Mesenchymal stem cell (in vitro differentiated cells and primary cell): ENCODE results near the gene PYDC2.
"Not testable (repeated sequence)": the region's sequence is repeated elsewhere in the genome, so short reads cannot be mapped to it uniquely, and the experiment has no call there.

Source experiments
- DNase-seq: peaks from one replicate; pipeline ENCODE4 v3.0.0-alpha.2; 2013
- H2AFZ ChIP-seq: one replicate; pipeline ENCODE4 v1.6.1; 2013; ENCODE audit warnings: low read depth, mild to moderate bottlenecking, control low read depth, inconsistent platforms, low read length, moderate library complexity
- H2AK5ac ChIP-seq: 2 replicates; pipeline ENCODE4 v1.6.1; 2013; ENCODE audit warnings: low read length, moderate library complexity, mild to moderate bottlenecking, inconsistent platforms; ENCODE audit not compliant: severe bottlenecking
- H2BK120ac ChIP-seq: one replicate; pipeline ENCODE4 v1.6.1; 2013; ENCODE audit warnings: low read depth, mild to moderate bottlenecking, inconsistent platforms, low read length, moderate library complexity
- H2BK12ac ChIP-seq, 2 experiments: one replicate each; pipeline ENCODE4 v1.6.1; 2013; ENCODE audit warnings: inconsistent platforms in 2 of 2, low read length in 2 of 2, mild to moderate bottlenecking in 2 of 2, moderate library complexity in 2 of 2, control low read depth in 1 of 2
- H2BK15ac ChIP-seq: one replicate; pipeline ENCODE4 v1.6.1; 2013; ENCODE audit warnings: mild to moderate bottlenecking, low read depth, inconsistent platforms; ENCODE audit not compliant: poor library complexity, severe bottlenecking
- H2BK5ac ChIP-seq: 2 replicates; pipeline ENCODE4 v1.6.1; 2013; ENCODE audit warnings: low read depth, mild to moderate bottlenecking, low read length, control low read depth, inconsistent platforms; ENCODE audit not compliant: poor library complexity, severe bottlenecking
- H3K14ac ChIP-seq, 2 experiments: one replicate each; pipeline ENCODE4 v1.6.1; 2013; ENCODE audit warnings: inconsistent platforms in 2 of 2, low read length in 2 of 2, control low read depth in 1 of 2, mild to moderate bottlenecking in 1 of 2, moderate library complexity in 1 of 2
- H3K18ac ChIP-seq, 2 experiments: one replicate each; pipeline ENCODE4 v1.6.1; 2013; ENCODE audit warnings: inconsistent platforms in 2 of 2, low read length in 2 of 2, control low read depth in 1 of 2, low read depth in 1 of 2, mild to moderate bottlenecking in 1 of 2
- H3K23ac ChIP-seq, 2 experiments: one replicate each; pipeline ENCODE4 v1.6.1; 2013; ENCODE audit warnings: inconsistent platforms in 2 of 2, low read length in 2 of 2, mild to moderate bottlenecking in 2 of 2, moderate library complexity in 2 of 2, control low read depth in 1 of 2
- H3K27ac ChIP-seq: 2 replicates; pipeline ENCODE4 v1.5.1; 2013; ENCODE audit warnings: mild to moderate bottlenecking, moderate library complexity, low read length, control low read depth, inconsistent platforms; ENCODE audit not compliant: poor library complexity, severe bottlenecking
- H3K27me3 ChIP-seq, 2 experiments: 2 replicates each; pipeline versions ENCODE4 v1.6.1 to v1.7.0; 2013; ENCODE audit warnings: low read length in 2 of 2, mild to moderate bottlenecking in 2 of 2, moderate library complexity in 2 of 2, control low read depth in 1 of 2, inconsistent platforms in 1 of 2; ENCODE audit not compliant: control insufficient read depth in 1 of 2, insufficient read depth in 1 of 2
- H3K36me3 ChIP-seq, 2 experiments: 2 replicates each; pipeline versions ENCODE4 v1.6.1 to v1.7.0; 2013; ENCODE audit warnings: low read length in 2 of 2, control low read depth in 1 of 2, inconsistent platforms in 1 of 2, low read depth in 1 of 2, mild to moderate bottlenecking in 1 of 2; ENCODE audit not compliant: insufficient read depth in 2 of 2, control insufficient read depth in 1 of 2
- H3K4ac ChIP-seq, 2 experiments: one replicate each; pipeline ENCODE4 v1.6.1; 2013; ENCODE audit warnings: inconsistent platforms in 2 of 2, low read length in 2 of 2, mild to moderate bottlenecking in 2 of 2, moderate library complexity in 2 of 2, control low read depth in 1 of 2, low read depth in 1 of 2
- H3K4me1 ChIP-seq: 2 replicates; pipeline ENCODE4 v1.6.1; 2013; ENCODE audit warnings: low read depth, low read length, control low read depth; ENCODE audit not compliant: control insufficient read depth, insufficient read depth
- H3K4me2 ChIP-seq: 2 replicates; pipeline ENCODE4 v1.6.1; 2013; ENCODE audit warnings: low read length, mild to moderate bottlenecking, inconsistent platforms; ENCODE audit not compliant: poor library complexity, severe bottlenecking
- H3K4me3 ChIP-seq, 2 experiments: 2 replicates each; pipeline versions ENCODE4 v1.5.1 to v1.7.0; 2013; ENCODE audit warnings: low read length in 2 of 2, mild to moderate bottlenecking in 2 of 2, control low read depth in 1 of 2, low read depth in 1 of 2; ENCODE audit not compliant: insufficient read depth in 1 of 2
- H3K79me1 ChIP-seq: replicated peaks from 2 replicates; pipeline ENCODE4 v1.6.1; 2013; ENCODE audit warnings: mild to moderate bottlenecking, control low read depth, low read length, inconsistent platforms; ENCODE audit not compliant: poor library complexity, severe bottlenecking
- H3K9ac ChIP-seq: 2 replicates; pipeline ENCODE4 v1.7.0; 2013; ENCODE audit warnings: mild to moderate bottlenecking, low read length, moderate library complexity
- H3K9me3 ChIP-seq: 2 replicates; pipeline ENCODE4 v1.7.0; 2013; ENCODE audit warnings: mild to moderate bottlenecking, low read length; ENCODE audit not compliant: control insufficient read depth
- H4K8ac ChIP-seq: one replicate; pipeline ENCODE4 v1.6.1; 2013; ENCODE audit warnings: inconsistent platforms, mild to moderate bottlenecking, low read length, moderate library complexity
- H4K91ac ChIP-seq: one replicate; pipeline ENCODE4 v1.6.1; 2013; ENCODE audit warnings: mild to moderate bottlenecking, low read length, inconsistent platforms
- WGBS: methylation state at CpG from one replicate; pipeline ENCODE4 v1.1.7; 2013; ENCODE audit warnings: mixed read lengths; 5-methylcytosine and 5-hydroxymethylcytosine counted together

PYDC2 gene

GRCh38 chr3:191470545-191470944 is 9.6 kb downstream of the PYDC2 start:
- H3K4me1 ChIP-seq, result no peaks in the 10 kb centered on the region
- H3K18ac ChIP-seq, result no peak overlapping the region
- H2BK12ac ChIP-seq, result no peak overlapping the region
- no peak overlapping the region for H2BK120ac ChIP-seq
- H2AFZ ChIP-seq, result no peak overlapping the region
- H3K9me3 ChIP-seq, result no peaks in the 10 kb centered on the region
- no peak overlapping the region for H3K9ac ChIP-seq
- H4K8ac ChIP-seq, result no peak overlapping the region
- no peaks in the 10 kb centered on the region for H3K27me3 ChIP-seq
- H3K23ac ChIP-seq, result no peak overlapping the region
- H2BK5ac ChIP-seq, result no peak overlapping the region
- no peak overlapping the region for H3K4me3 ChIP-seq
- H3K79me1 ChIP-seq, result no peaks in the 10 kb centered on the region
- H4K91ac ChIP-seq, result no peak overlapping the region
- H3K36me3 ChIP-seq, result no peaks in the 10 kb centered on the region
- WGBS, result 74% methylated on average over 2 of the region's 2 CpGs
- no peak overlapping the region for H3K27ac ChIP-seq
- H3K14ac ChIP-seq, result no peak overlapping the region
- H3K4me2 ChIP-seq, result no peak overlapping the region
- no peak overlapping the region for H2AK5ac ChIP-seq
- H3K4ac ChIP-seq, result no peak overlapping the region
- H2BK15ac ChIP-seq, result no peak overlapping the region
- DNase-seq, result no peak

DNA sequence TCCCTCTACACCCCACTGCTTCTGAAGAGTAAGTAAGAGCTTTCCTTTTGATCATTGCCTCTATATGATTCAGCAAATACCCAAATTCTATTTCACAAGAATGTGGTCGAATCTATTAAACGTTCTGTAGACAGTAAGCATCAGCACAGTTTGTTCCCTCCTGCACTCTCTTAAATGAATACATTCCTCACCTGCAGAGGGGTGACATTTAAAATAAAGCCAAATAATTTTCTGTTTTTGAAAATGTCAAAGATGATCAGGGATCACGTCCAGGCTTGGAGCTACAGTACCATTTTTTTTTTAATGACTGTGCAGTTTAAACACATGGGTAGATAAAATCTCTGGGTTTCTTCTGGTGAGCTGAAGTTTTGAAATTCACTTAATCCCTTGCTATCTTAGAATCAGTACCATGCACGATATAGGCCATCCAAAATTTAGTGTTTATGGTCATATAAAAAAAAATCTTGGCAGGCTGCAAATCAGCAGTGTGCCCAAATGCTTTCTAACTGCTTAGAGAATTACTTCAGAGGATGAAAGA is 12.8 kb downstream of the PYDC2 start:
- Histone ChIP-seq H3K4me3 (no peak overlapping the region), H3K27ac (no peak overlapping the region), H4K91ac (no peak overlapping the region), H2BK12ac (no peak overlapping the region), H2AFZ (no peak overlapping the region), H3K4me2 (no peak overlapping the region), H4K8ac (no peak overlapping the region), H3K79me1 (no peaks in the 10 kb centered on the region), H3K27me3 (no peaks in the 10 kb centered on the region), H3K18ac (no peak overlapping the region), H2AK5ac (no peak overlapping the region), H2BK5ac (no peak overlapping the region), H3K9me3 (no peaks in the 10 kb centered on the region), H3K36me3 (no peaks in the 10 kb centered on the region), H3K23ac (no peak overlapping the region), H3K14ac (no peak overlapping the region), H2BK120ac (no peak overlapping the region), H3K4me1 (no peaks in the 10 kb centered on the region), H2BK15ac (no peak overlapping the region), H3K9ac (no peak overlapping the region), H3K4ac (no peak overlapping the region)
- 76% methylated on average over 3 of the region's 4 CpGs for WGBS
- DNase-seq, result peak; percentile 3

- Histone ChIP-seq H4K91ac (no peak overlapping the region), H3K23ac (no peak overlapping the region), H2AFZ (no peak overlapping the region), H2AK5ac (no peak overlapping the region), H3K79me1 (no peaks in the 10 kb centered on the region), H2BK15ac (no peak overlapping the region), H3K36me3 (no peaks in the 10 kb centered on the region), H3K4me3 (no peak overlapping the region), H3K4me1 (no peaks in the 10 kb centered on the region), H3K14ac (no peak overlapping the region), H4K8ac (no peak overlapping the region), H3K27me3 (no peaks in the 10 kb centered on the region), H2BK5ac (no peak overlapping the region), H3K4ac (no peak overlapping the region), H3K9ac (no peak overlapping the region), H3K18ac (no peak overlapping the region), H3K27ac (no peak overlapping the region), H2BK120ac (no peak overlapping the region), H3K4me2 (no peak overlapping the region), H3K9me3 (no peaks in the 10 kb centered on the region), H2BK12ac (no peak overlapping the region)
- DNase-seq, result peak; percentile 42
- WGBS, result 64% methylated on average over 2 of the region's 4 CpGs
Measured at GRCh38 chr3:191476066-191476772, 15.3 kb downstream of the PYDC2 start.

GRCh38 chr3:191483994-191484393 is 23.0 kb downstream of the PYDC2 start:
- not testable (repeated sequence) for H3K18ac ChIP-seq, H4K91ac ChIP-seq, H3K9me3 ChIP-seq, H2BK12ac ChIP-seq, H3K36me3 ChIP-seq, H3K4ac ChIP-seq, H4K8ac ChIP-seq, H3K14ac ChIP-seq, H2BK120ac ChIP-seq, H3K4me2 ChIP-seq, H3K23ac ChIP-seq, H3K79me1 ChIP-seq, H2AFZ ChIP-seq, H2AK5ac ChIP-seq, H3K4me1 ChIP-seq, H3K9ac ChIP-seq, H3K27me3 ChIP-seq, H3K4me3 ChIP-seq, H3K27ac ChIP-seq, DNase-seq, H2BK15ac ChIP-seq, H2BK5ac ChIP-seq
- WGBS, result 77% methylated on average over 2 of the region's 2 CpGs
